Amniotic stem cell (primary cell): Measurements from ENCODE around the gene NOP53.
"Not testable (repeated sequence)": the region's sequence is repeated elsewhere in the genome, so short reads cannot be mapped to it uniquely, and the experiment has no call there.

ENCODE experiments used
- DNase-seq: peaks from one replicate; lab custom pipeline; 2025; lab: John Stamatoyannopoulos, UW

Gene NOP53

GRCh38 chr19:47754206-47755064 is 9.1 kb downstream of the NOP53 start:
- no peak for DNase-seq

- no peak for DNase-seq
Observed at GRCh38 chr19:47755065-47755761, 9.9 kb downstream of the NOP53 start.

- no peak for DNase-seq
Observed at GRCh38 chr19:47755762-47756626, 10.6 kb downstream of the NOP53 start.

- no peak for DNase-seq
Observed at GRCh38 chr19:47756627-47756929, 11.2 kb downstream of the NOP53 start.

- no peak for DNase-seq
Observed at GRCh38 chr19:47756953-47757608, 11.7 kb downstream of the NOP53 start.

- no peak for DNase-seq
Observed at GRCh38 chr19:47757617-47758442, 12.5 kb downstream of the NOP53 start.

- no peak for DNase-seq
Observed at GRCh38 chr19:47758443-47758804, 13.1 kb downstream of the NOP53 start.

- DNase-seq, result no peak
Observed at GRCh38 chr19:47760632-47760999, 15.3 kb downstream of the NOP53 start.

- DNase-seq, result no peak
Observed at GRCh38 chr19:47761566-47761965, 16.2 kb downstream of the NOP53 start.

GRCh38 chr19:47762151-47762550 is 16.8 kb downstream of the NOP53 start:
- no peak for DNase-seq

GRCh38 chr19:47762615-47763308 is 17.4 kb downstream of the NOP53 start:
- DNase-seq, result no peak

GRCh38 chr19:47764705-47765104 is 19.4 kb downstream of the NOP53 start:
- DNase-seq, result not testable (repeated sequence)

- peak; percentile 16 for DNase-seq
Observed at GRCh38 chr19:47765523-47766358, 20.4 kb downstream of the NOP53 start.

- no peak for DNase-seq
Observed at GRCh38 chr19:47766359-47766620, 20.9 kb downstream of the NOP53 start.

- DNase-seq, result no peak
Observed at GRCh38 chr19:47766670-47767069, 21.3 kb downstream of the NOP53 start.

- DNase-seq, result no peak
Observed at GRCh38 chr19:47767349-47767748, 22.0 kb downstream of the NOP53 start.

- no peak for DNase-seq
Observed at GRCh38 chr19:47768604-47769003, 23.3 kb downstream of the NOP53 start.

GRCh38 chr19:47769534-47769933 is 24.2 kb downstream of the NOP53 start:
- no peak for DNase-seq

- not testable (repeated sequence) for DNase-seq
Observed at GRCh38 chr19:47771291-47771690, 25.9 kb downstream of the NOP53 start.

GRCh38 chr19:47776568-47776967 is 31.2 kb downstream of the NOP53 start:
- DNase-seq, result no peak
